SK-N-SH (cell line): ENCODE results near the gene JAZF1. TPM values are rescaled to one million over a fixed set of nuclear protein-coding genes. Genes with fewer than 3 reads are reported as not detected.
A peak's percentile ranks its signal among the peaks of the same experiment; 100 is the strongest.

Experiments
- CTCF ChIA-PET: fragments of 300-600, 350-600 bp; formaldehyde crosslinking; extraction: SDS; loops from one replicate; lab custom pipeline; 2021; lab: Yijun Ruan, JAX
- POLR2A ChIA-PET: fragments of 350-600 bp; sonication (Branson Sonifier 250); formaldehyde crosslinking; extraction: SDS; loops from one replicate; lab custom pipeline; 2020; ENCODE audit warnings: antibody characterized with exemption, inconsistent platforms; lab: Yijun Ruan, JAX
- DNase-seq: peaks from one replicate; pipeline ENCODE4 v3.0.0; 2012
- H2AFZ ChIP-seq: fragments of 200-600 bp; sonication (generic); 2 replicates; pipeline ENCODE4 v1.8.1; 2016; ENCODE audit warnings: antibody characterized with exemption, mild to moderate bottlenecking, low read depth
- H3F3A ChIP-seq: fragments of 200-600 bp; sonication (generic); replicated peaks from 2 replicates; pipeline ENCODE3; 2016; ENCODE audit warnings: antibody characterized with exemption, mild to moderate bottlenecking; ENCODE audit not compliant: insufficient read depth
- H3K27ac ChIP-seq, 2 experiments: fragments of 200-500 bp in 1 of 2; fragments of 200-600 bp in 1 of 2; sonication (Bioruptor generic) in 1 of 2; sonication (generic), shearing (Covaris generic) in 1 of 2; 2 replicates each; pipeline versions ENCODE4 v1.5.1 to v1.6.1; 2014 to 2016; ENCODE audit warnings: low read depth in 2 of 2, inconsistent platforms in 1 of 2, low read length in 1 of 2, mild to moderate bottlenecking in 1 of 2, mixed read lengths in 1 of 2
- H3K27me3 ChIP-seq: fragments of 200-600 bp; sonication (generic), shearing (Covaris generic); 2 replicates; pipeline ENCODE4 v1.6.1; 2016; ENCODE audit warnings: mixed run types; ENCODE audit not compliant: insufficient read depth
- H3K36me3 ChIP-seq, 2 experiments: fragments of 200-500 bp in 1 of 2; fragments of 200-600 bp in 1 of 2; sonication (Bioruptor generic) in 1 of 2; sonication (generic) in 1 of 2; replicated peaks in 1 of 2; 2 replicates each; pipeline versions ENCODE3 to v1.5.1; 2014 to 2016; ENCODE audit warnings: low read length in 1 of 2, mild to moderate bottlenecking in 1 of 2; ENCODE audit not compliant: insufficient read depth in 2 of 2, control insufficient read depth in 1 of 2
- H3K4me1 ChIP-seq, 2 experiments: fragments of 200-500 bp in 1 of 2; fragments of 200-600 bp in 1 of 2; sonication (Bioruptor generic) in 1 of 2; sonication (generic), shearing (Covaris generic) in 1 of 2; 2 replicates each; pipeline versions ENCODE4 v1.5.1 to v1.6.1; 2014 to 2016; ENCODE audit warnings: low read depth in 1 of 2, low read length in 1 of 2, mixed run types in 1 of 2; ENCODE audit not compliant: insufficient read depth in 2 of 2, control insufficient read depth in 1 of 2
- H3K4me2 ChIP-seq: fragments of 200-600 bp; sonication (generic), shearing (Covaris generic); 2 replicates; pipeline ENCODE4 v1.6.1; 2017; ENCODE audit warnings: mixed run types
- H3K4me3 ChIP-seq, 2 experiments: fragments of 200-500 bp in 1 of 2; fragments of 200-600 bp in 1 of 2; sonication (Bioruptor generic) in 1 of 2; sonication (generic), shearing (Covaris generic) in 1 of 2; 2 replicates each; pipeline versions ENCODE4 v1.5.1 to v1.8.1; 2014 to 2016; ENCODE audit warnings: low read depth in 2 of 2, inconsistent platforms in 1 of 2, low read length in 1 of 2, mild to moderate bottlenecking in 1 of 2, mixed read lengths in 1 of 2, moderate library complexity in 1 of 2
- H3K79me2 ChIP-seq: fragments of 200-600 bp; sonication (generic); 2 replicates; pipeline ENCODE4 v1.8.1; 2017; ENCODE audit warnings: mild to moderate bottlenecking; ENCODE audit not compliant: insufficient read depth
- H3K9ac ChIP-seq: fragments of 200-600 bp; sonication (generic); 2 replicates; pipeline ENCODE4 v1.6.1; 2017; ENCODE audit warnings: mixed run types
- H3K9me2 ChIP-seq: fragments of 200-600 bp; sonication (generic); 2 replicates; pipeline ENCODE4 v1.6.1; 2017; ENCODE audit warnings: mixed run types
- H3K9me3 ChIP-seq: fragments of 200-600 bp; sonication (generic); 2 replicates; pipeline ENCODE4 v1.6.1; 2017; ENCODE audit warnings: mixed run types, mild to moderate bottlenecking, moderate library complexity
- H4K20me1 ChIP-seq: fragments of 200-600 bp; sonication (generic); 2 replicates; pipeline ENCODE4 v1.6.1; 2017; ENCODE audit warnings: mild to moderate bottlenecking, mixed run types; ENCODE audit not compliant: insufficient read depth
- MEF2A ChIP-seq: IDR thresholded peaks from 2 replicates; pipeline ENCODE4 v1.4.0; 2012; ENCODE audit warnings: low read depth, borderline replicate concordance
- NFIC ChIP-seq: IDR thresholded peaks from 2 replicates; pipeline ENCODE4 v1.4.0; 2012; ENCODE audit warnings: borderline replicate concordance
- NRF1 ChIP-seq: IDR thresholded peaks from 2 replicates; pipeline ENCODE4 v1.6.1; 2012; ENCODE audit warnings: low read depth, mild to moderate bottlenecking, low read length
- RCOR1 ChIP-seq: fragments of 150-350 bp; IDR thresholded peaks from 2 replicates; pipeline ENCODE4 v1.6.1; 2017; ENCODE audit warnings: antibody characterized with exemption, low read length
- REST ChIP-seq: IDR thresholded peaks from 2 replicates; pipeline ENCODE4 v1.6.1; 2012; ENCODE audit warnings: mild to moderate bottlenecking, low read depth, low read length, moderate library complexity
- TEAD4 ChIP-seq: IDR thresholded peaks from 2 replicates; pipeline ENCODE4 v1.4.0; 2012; ENCODE audit warnings: mild to moderate bottlenecking, borderline replicate concordance; ENCODE audit not compliant: insufficient read depth
- USF1 ChIP-seq: IDR thresholded peaks from 2 replicates; pipeline ENCODE4 v1.4.0; 2012; ENCODE audit warnings: low read depth, borderline replicate concordance
- ZBTB33 ChIP-seq: IDR thresholded peaks from 2 replicates; pipeline ENCODE4 v1.4.0; 2012; ENCODE audit warnings: low read depth, borderline replicate concordance
- WGBS: methylation state at CpG from one replicate; pipeline ENCODE4 v1.1.6; 2017; ENCODE audit warnings: low lambda C conversion rate; 5-methylcytosine and 5-hydroxymethylcytosine counted together
- polyA plus RNA-seq, 3 experiments: library from polyadenylated mRNA; depleted of rRNA; stranded (reverse); fragments of >200 nt; gene quantifications; 2 replicates each; pipeline ENCODE4 v1.2.3, GENCODE V29; 2012

Gene JAZF1
- polyA plus RNA-seq, 1 of the 3 experiments (the other 2 are of a cell fraction), result 1.7 TPM

GRCh38 chr7:28041508-28042314 lies 138.9 kb downstream of the JAZF1 start (continued):
- TF ChIP-seq REST, result no peak; the same call in 1 of the 2 replicates
- no peak for TF ChIP-seq NRF1
- TF ChIP-seq RCOR1, result no peak
- peak; percentile 83; the same call in 1 of the 2 replicates for TF ChIP-seq ZBTB33

- Histone ChIP-seq H3K27ac (peak overlapping the region; percentile 89 to 96; a peak in 3 of 4 replicates), H3K9me3 (no peaks in the 10 kb centered on the region), H3K36me3 (no peaks in the 10 kb centered on the region), H3K4me1 (peaks cover 12 to 57% of the 10 kb centered on the region in 2 experiments), H3K4me3 (peak overlapping the region in 1 of 2 experiments; percentile 1; a peak in 1 of 4 replicates), H3K9ac (peak overlapping the region; percentile 64), H3K79me2 (peaks cover 8% of the 10 kb centered on the region; the same call in 1 of the 2 replicates), H2AFZ (no peak overlapping the region; the same call in 1 of the 2 replicates), H3K4me2 (peak overlapping the region; percentile 70), H4K20me1 (no peaks in the 10 kb centered on the region), H3K9me2 (no peaks in the 10 kb centered on the region), H3K27me3 (no peaks in the 10 kb centered on the region), H3F3A (peaks cover 61% of the 10 kb centered on the region)
- DNase-seq, result no peak
- ChIA-PET POLR2A (no interaction called here), CTCF (interaction anchor here (0.8 to 2.2 kb wide), 8 partner anchors 13 to 103 kb away, joined by 3 to 13 read pairs (median 5); no protein-coding TSS in a partner anchor)
- TF ChIP-seq NFIC (no peak), USF1 (no peak), MEF2A (no peak), TEAD4 (no peak)
- WGBS, result 43% methylated on average over 1 of the region's 1 CpG
These were observed 142.3 kb downstream of the JAZF1 start for GRCh38 chr7:28038175-28038797.
